ENCODE measurements around the gene MYO1B.

GRCh38 chr2:191335875-191336464, 90.8 kb downstream of the MYO1B start:
- TF ChIP-seq REST (IDR thresholded peaks at IDR 0.05; ENCODE audit: unreplicated experiment) (no peak), CTCF (conservative IDR thresholded peaks at IDR 0.05; ENCODE audit: low read depth in 2 of 2) (no peak), POLR2AphosphoS5 (IDR thresholded peaks at IDR 0.05; ENCODE audit: low read depth) (no peak), EZH2phosphoT487 (IDR thresholded peaks at IDR 0.05; ENCODE audit: unreplicated experiment) (no peak), EZH2 (IDR thresholded peaks at IDR 0.05; ENCODE audit: low read depth, unreplicated experiment) (no peak), JUNB (IDR thresholded peaks at IDR 0.05; ENCODE audit: unreplicated experiment) (no peak), CREB1 (CRISPR knock-in tag; IDR thresholded peaks at IDR 0.05; ENCODE audit: low read depth) (no peak), ZNF462 (CRISPR knock-in tag; IDR thresholded peaks at IDR 0.05) (no peak), ZNF331 (CRISPR knock-in tag; IDR thresholded peaks at IDR 0.05; ENCODE audit: low read depth) (no peak), NANOG (IDR thresholded peaks at IDR 0.05; ENCODE audit: borderline replicate concordance) (no peak), ETS1 (IDR thresholded peaks at IDR 0.05) (no peak), ZNF114 (CRISPR knock-in tag; IDR thresholded peaks at IDR 0.05) (no peak)
